ENCODE results near the gene IL1R2. TPM values are rescaled to one million over a fixed set of nuclear protein-coding genes. Genes with fewer than 3 reads are reported as not detected.
A peak's percentile ranks its signal among the peaks of the same experiment; 100 is the strongest.

The IL1R2 gene
- total and polyA plus RNA-seq, 2 of the 13 experiments (the other 11 are each of a cell fraction or from before 2014, with no cell fraction given): 3.6 to 7.3 TPM

DNA sequence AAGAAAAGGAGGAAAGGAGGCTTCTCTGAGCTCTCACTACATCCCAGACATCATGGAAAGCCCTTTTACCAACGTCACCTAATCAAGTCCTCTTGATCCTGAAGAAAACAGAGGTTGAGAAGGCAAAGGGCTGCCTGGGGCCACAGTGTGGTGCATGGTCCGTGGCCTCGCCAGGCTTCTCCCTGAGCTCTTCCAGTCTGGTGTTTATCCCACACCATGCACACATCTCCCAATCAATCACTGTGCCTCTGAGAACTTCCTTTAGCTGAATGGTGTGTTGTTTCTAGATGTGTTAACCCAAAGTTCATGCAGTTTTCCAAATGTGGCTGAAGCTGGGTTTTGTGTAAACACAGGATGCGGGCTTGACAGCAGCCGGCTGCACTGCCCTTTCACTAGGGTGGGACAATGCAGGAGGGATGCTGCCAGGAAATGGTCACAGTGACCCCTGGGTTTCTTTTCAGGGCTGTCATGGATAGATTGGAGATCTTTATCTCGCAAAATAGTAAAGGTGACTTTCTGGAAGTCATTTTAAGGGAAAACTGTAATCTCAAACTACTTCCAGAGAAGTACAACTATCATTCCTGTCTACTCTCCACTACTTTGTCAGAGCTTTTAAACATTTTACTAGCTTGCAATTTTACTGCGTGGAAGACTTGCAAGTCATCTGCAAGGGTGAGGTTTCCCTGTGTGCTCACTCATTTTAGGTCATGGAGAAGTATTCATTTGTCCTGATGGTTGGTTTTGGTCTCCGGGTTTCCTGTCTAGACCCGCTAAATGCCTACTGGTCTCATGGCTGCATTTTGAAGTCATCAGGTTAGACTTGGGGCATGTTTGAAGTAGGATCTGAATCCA lies 54.6 kb downstream of the IL1R2 start (continued):
- TF ChIP-seq HMGA1 (CRISPR knock-in tag; conservative IDR thresholded peaks at IDR 0.05) (no peak), ZNF891 (CRISPR knock-in tag; IDR thresholded peaks at IDR 0.05) (no peak; the same call in 1 of the 2 replicates), DNMT1 (CRISPR knock-in tag; IDR thresholded peaks at IDR 0.05) (no peak), ZNF33B (CRISPR knock-in tag; IDR thresholded peaks at IDR 0.05) (no peak; the same call in 1 of the 2 replicates), ZSCAN29 (CRISPR knock-in tag; conservative IDR thresholded peaks at IDR 0.05) (peak; percentile 98; the same call in 1 of the 2 replicates), FOXC1 (CRISPR knock-in tag; IDR thresholded peaks at IDR 0.05; ENCODE audit: borderline replicate concordance) (peak; percentile 61; the same call in 1 of the 2 replicates), ZKSCAN5 (CRISPR knock-in tag; IDR thresholded peaks at IDR 0.05) (no peak), TCF7L2 (IDR thresholded peaks at IDR 0.05; ENCODE audit: low read depth, low read length) (no peak), ARNTL (CRISPR knock-in tag; IDR thresholded peaks at IDR 0.05) (peak; percentile 91), ATRX (CRISPR knock-in tag; IDR thresholded peaks at IDR 0.05; ENCODE audit: borderline replicate concordance) (peak; percentile 59; the same call in 1 of the 2 replicates), HOXA7 (CRISPR knock-in tag; IDR thresholded peaks at IDR 0.05) (no peak), HOXA9 (CRISPR knock-in tag; IDR thresholded peaks at IDR 0.05; ENCODE audit: borderline replicate concordance) (no peak), SRF (IDR thresholded peaks at IDR 0.05; ENCODE audit: low read depth, low read length) (peak; percentile 89), ZNF776 (CRISPR knock-in tag; IDR thresholded peaks at IDR 0.05) (no peak)
- TF ChIP-seq, protein P1, sequence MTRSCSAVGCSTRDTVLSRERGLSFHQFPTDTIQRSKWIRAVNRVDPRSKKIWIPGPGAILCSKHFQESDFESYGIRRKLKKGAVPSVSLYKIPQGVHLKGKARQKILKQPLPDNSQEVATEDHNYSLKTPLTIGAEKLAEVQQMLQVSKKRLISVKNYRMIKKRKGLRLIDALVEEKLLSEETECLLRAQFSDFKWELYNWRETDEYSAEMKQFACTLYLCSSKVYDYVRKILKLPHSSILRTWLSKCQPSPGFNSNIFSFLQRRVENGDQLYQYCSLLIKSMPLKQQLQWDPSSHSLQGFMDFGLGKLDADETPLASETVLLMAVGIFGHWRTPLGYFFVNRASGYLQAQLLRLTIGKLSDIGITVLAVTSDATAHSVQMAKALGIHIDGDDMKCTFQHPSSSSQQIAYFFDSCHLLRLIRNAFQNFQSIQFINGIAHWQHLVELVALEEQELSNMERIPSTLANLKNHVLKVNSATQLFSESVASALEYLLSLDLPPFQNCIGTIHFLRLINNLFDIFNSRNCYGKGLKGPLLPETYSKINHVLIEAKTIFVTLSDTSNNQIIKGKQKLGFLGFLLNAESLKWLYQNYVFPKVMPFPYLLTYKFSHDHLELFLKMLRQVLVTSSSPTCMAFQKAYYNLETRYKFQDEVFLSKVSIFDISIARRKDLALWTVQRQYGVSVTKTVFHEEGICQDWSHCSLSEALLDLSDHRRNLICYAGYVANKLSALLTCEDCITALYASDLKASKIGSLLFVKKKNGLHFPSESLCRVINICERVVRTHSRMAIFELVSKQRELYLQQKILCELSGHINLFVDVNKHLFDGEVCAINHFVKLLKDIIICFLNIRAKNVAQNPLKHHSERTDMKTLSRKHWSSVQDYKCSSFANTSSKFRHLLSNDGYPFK (CRISPR knock-in tag; IDR thresholded peaks at IDR 0.05; ENCODE audit: borderline replicate concordance): peak; percentile 82; the same call in 1 of the 2 replicates
- TF ChIP-seq, protein P2, sequence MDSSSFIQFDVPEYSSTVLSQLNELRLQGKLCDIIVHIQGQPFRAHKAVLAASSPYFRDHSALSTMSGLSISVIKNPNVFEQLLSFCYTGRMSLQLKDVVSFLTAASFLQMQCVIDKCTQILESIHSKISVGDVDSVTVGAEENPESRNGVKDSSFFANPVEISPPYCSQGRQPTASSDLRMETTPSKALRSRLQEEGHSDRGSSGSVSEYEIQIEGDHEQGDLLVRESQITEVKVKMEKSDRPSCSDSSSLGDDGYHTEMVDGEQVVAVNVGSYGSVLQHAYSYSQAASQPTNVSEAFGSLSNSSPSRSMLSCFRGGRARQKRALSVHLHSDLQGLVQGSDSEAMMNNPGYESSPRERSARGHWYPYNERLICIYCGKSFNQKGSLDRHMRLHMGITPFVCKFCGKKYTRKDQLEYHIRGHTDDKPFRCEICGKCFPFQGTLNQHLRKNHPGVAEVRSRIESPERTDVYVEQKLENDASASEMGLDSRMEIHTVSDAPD (CRISPR knock-in tag; IDR thresholded peaks at IDR 0.05): peak; percentile 100
- TF ChIP-seq, protein P3, sequence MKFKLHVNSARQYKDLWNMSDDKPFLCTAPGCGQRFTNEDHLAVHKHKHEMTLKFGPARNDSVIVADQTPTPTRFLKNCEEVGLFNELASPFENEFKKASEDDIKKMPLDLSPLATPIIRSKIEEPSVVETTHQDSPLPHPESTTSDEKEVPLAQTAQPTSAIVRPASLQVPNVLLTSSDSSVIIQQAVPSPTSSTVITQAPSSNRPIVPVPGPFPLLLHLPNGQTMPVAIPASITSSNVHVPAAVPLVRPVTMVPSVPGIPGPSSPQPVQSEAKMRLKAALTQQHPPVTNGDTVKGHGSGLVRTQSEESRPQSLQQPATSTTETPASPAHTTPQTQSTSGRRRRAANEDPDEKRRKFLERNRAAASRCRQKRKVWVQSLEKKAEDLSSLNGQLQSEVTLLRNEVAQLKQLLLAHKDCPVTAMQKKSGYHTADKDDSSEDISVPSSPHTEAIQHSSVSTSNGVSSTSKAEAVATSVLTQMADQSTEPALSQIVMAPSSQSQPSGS (CRISPR knock-in tag; IDR thresholded peaks at IDR 0.05): peak; percentile 96
- TF ChIP-seq, protein P4, sequence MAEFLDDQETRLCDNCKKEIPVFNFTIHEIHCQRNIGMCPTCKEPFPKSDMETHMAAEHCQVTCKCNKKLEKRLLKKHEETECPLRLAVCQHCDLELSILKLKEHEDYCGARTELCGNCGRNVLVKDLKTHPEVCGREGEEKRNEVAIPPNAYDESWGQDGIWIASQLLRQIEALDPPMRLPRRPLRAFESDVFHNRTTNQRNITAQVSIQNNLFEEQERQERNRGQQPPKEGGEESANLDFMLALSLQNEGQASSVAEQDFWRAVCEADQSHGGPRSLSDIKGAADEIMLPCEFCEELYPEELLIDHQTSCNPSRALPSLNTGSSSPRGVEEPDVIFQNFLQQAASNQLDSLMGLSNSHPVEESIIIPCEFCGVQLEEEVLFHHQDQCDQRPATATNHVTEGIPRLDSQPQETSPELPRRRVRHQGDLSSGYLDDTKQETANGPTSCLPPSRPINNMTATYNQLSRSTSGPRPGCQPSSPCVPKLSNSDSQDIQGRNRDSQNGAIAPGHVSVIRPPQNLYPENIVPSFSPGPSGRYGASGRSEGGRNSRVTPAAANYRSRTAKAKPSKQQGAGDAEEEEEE (CRISPR knock-in tag; IDR thresholded peaks at IDR 0.05; ENCODE audit: borderline replicate concordance): no peak
